Esophagus squamous epithelium (tissue), 4 donors: ENCODE results near the gene RAD54L.
A peak's percentile ranks its signal among the peaks of the same experiment; 100 is the strongest.

Experiments
- CTCF ChIP-seq, 6 experiments: fragments of 450-650 bp in 4 of 6; fragments of 200-600 bp in 2 of 6; sonication (generic) in 2 of 6; IDR thresholded peaks; one replicate each; pipeline ENCODE4 v1.5.1; 2016 to 2019; ENCODE audit warnings: antibody characterized with exemption in 6 of 6, mild to moderate bottlenecking in 4 of 6, moderate library complexity in 4 of 6
- POLR2A ChIP-seq, 4 donors: fragments of 450-650 bp; IDR thresholded peaks; one replicate each; pipeline ENCODE4 v1.6.1; 2017; ENCODE audit warnings: antibody characterized with exemption in 4 of 4, mild to moderate bottlenecking in 4 of 4, moderate library complexity in 3 of 4

GRCh38 chr1:46197964-46198811 is 49.4 kb upstream of the RAD54L start, which contains the start of gene POMGNT1:
- peak in 2 of 6 experiments; percentile 3 to 11 for TF ChIP-seq CTCF (IDR thresholded peaks at IDR 0.05)
- peak in 2 of 4 donors; percentile 48 to 61 for TF ChIP-seq POLR2A (IDR thresholded peaks at IDR 0.05)
